A673 (cell line): ENCODE measurements around the gene ZBTB8B. TPM values are rescaled to one million over a fixed set of nuclear protein-coding genes. Genes with fewer than 3 reads are reported as not detected.

Experiments used
- BruUV-seq: library from RNA; stranded (reverse); fragments of 400-500 nt; replicated peaks from 2 replicates; lab custom pipeline; 2021; lab: Mats Ljungman, UMichigan
- CTCF ChIA-PET: fragments of 300-600 bp; sonication (Branson Sonifier 250); formaldehyde crosslinking; loops from one replicate; lab custom pipeline; 2022; ENCODE audit warnings: antibody characterized with exemption; lab: Charles Lee
- POLR2A ChIA-PET: fragments of 300-600 bp; sonication (Branson Sonifier 250); formaldehyde crosslinking; loops from one replicate; lab custom pipeline; 2022; ENCODE audit warnings: antibody characterized with exemption; ENCODE audit not compliant: low non-redundant PET; lab: Charles Lee
- DNase-seq: peaks from one replicate; pipeline ENCODE4 v3.0.0-alpha.2; 2015; ENCODE audit warnings: low spot score
- H3K27ac ChIP-seq: fragments of 200-600 bp; sonication (generic); 2 replicates; pipeline ENCODE4 v1.5.1; 2016; ENCODE audit warnings: mixed run types, low read depth, mild to moderate bottlenecking, mixed read lengths, antibody characterized with exemption, low read length; ENCODE audit not compliant: poor library complexity, severe bottlenecking
- H3K27me3 ChIP-seq: fragments of 200-600 bp; sonication (generic); replicated peaks from 2 replicates; pipeline ENCODE4 v1.6.1; 2017; ENCODE audit warnings: mixed run types, low read depth, mild to moderate bottlenecking, mixed read lengths, antibody characterized with exemption, low read length; ENCODE audit not compliant: insufficient read depth, poor library complexity
- H3K36me3 ChIP-seq: fragments of 200-600 bp; sonication (generic); 2 replicates; pipeline ENCODE4 v1.6.1; 2016; ENCODE audit warnings: mixed run types, mild to moderate bottlenecking, mixed read lengths, antibody characterized with exemption, low read length; ENCODE audit not compliant: insufficient read depth, poor library complexity, severe bottlenecking
- H3K4me1 ChIP-seq: fragments of 200-600 bp; sonication (generic); 2 replicates; pipeline ENCODE4 v1.6.1; 2017; ENCODE audit warnings: mixed run types, mild to moderate bottlenecking, mixed read lengths, antibody characterized with exemption, low read length; ENCODE audit not compliant: insufficient read depth, poor library complexity, severe bottlenecking
- H3K4me3 ChIP-seq: fragments of 200-600 bp; sonication (generic); 2 replicates; pipeline ENCODE4 v1.5.1; 2016; ENCODE audit warnings: low read depth, mixed run types, mild to moderate bottlenecking, mixed read lengths, low read length; ENCODE audit not compliant: poor library complexity, severe bottlenecking
- H3K9me3 ChIP-seq: fragments of 200-600 bp; sonication (generic); 2 replicates; pipeline ENCODE4 v1.6.1; 2016; ENCODE audit warnings: mixed run types, low read depth, mild to moderate bottlenecking, mixed read lengths, antibody characterized with exemption, low read length; ENCODE audit not compliant: poor library complexity, severe bottlenecking
- CTCF ChIP-seq: fragments of 300-800, 200-600 bp; sonication (generic); conservative IDR thresholded peaks from 2 replicates; pipeline ENCODE4 v1.5.1; 2017; ENCODE audit warnings: low read depth, mild to moderate bottlenecking, antibody characterized with exemption, low read length, moderate library complexity, mixed read lengths
- EZH2 ChIP-seq: fragments of 200-600 bp; sonication (generic); IDR thresholded peaks from 2 replicates; pipeline ENCODE4 v1.6.1; 2017; ENCODE audit warnings: borderline replicate concordance, low read depth, mild to moderate bottlenecking, mixed read lengths, antibody characterized with exemption, low read length; ENCODE audit not compliant: poor library complexity, severe bottlenecking
- intact Hi-C: fragments of 100-400 bp; cut with micrococcal nuclease; formaldehyde crosslinking; loops from one replicate; pipeline ENCODE4 v1.10.0; 2022; ENCODE audit not compliant: unreplicated experiment
- total RNA-seq: library from RNA; stranded (reverse); gene quantifications from 2 replicates; pipeline ENCODE4 v1.2.3, GENCODE V29; 2021

Gene ZBTB8B
- total RNA-seq, 1 experiment from 2014 or later: 0.06 TPM

DNA sequence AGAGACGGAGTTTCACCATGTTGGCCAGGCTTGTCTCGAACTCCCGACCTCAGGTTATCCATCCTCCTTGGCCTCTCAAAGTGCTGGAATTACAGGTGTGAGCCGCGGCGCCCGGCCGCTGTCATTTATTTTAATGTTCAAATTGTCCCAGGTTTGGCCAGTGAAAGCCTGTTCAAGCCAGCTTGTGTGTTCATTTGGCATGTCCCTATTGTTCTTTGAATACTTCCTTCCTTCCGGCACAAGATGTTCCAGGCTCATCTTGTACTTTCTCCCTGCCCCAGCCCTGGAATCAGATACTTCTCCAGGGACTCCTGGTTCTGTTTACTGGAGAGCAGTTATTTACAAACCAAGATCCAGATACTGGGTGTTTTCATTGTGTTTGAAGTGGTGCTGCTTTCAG lies 37.0 kb downstream of the ZBTB8B start:
- intact Hi-C loops: no loop called here
- Histone ChIP-seq H3K36me3 (no peaks in the 10 kb centered on the region), H3K4me1 (no peaks in the 10 kb centered on the region), H3K4me3 (no peak overlapping the region), H3K9me3 (no peaks in the 10 kb centered on the region), H3K27me3 (no peaks in the 10 kb centered on the region), H3K27ac (no peak overlapping the region)
- no TSS peak for BruUV-seq
- ChIA-PET POLR2A (no interaction called here), CTCF (interaction anchor here (0.6 kb wide), 3 partner anchors 136 to 217 kb away, joined by 4 to 14 read pairs (median 9); no protein-coding TSS in a partner anchor)
- DNase-seq: no peak
- TF ChIP-seq EZH2 (no peak), CTCF (no peak)

DNA sequence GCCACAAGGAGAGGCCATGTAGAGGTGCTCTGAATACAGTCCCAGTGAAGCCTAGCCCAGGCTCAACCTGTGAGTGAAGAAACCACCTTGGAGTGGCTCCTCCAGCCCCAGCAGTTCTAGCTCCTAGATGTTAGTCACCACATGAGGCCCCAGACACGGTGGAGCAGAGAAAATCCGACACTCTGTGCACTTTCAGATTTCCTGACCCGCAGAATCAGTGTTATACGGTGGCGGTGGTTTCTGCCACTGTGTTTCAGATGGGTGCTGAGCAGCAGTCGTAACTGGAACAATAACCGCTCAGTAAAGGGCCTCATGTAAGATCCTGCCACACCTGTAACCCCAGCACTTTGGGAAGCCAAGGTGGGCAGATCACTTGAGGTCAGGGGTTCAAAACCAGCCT lies 38.3 kb downstream of the ZBTB8B start:
- ChIA-PET CTCF (interaction anchor here (0.6 kb wide), 1 partner anchor 18 kb away, joined by 4 read pairs; no protein-coding TSS in a partner anchor), POLR2A (no interaction called here)
- intact Hi-C loops: no loop called here

DNA sequence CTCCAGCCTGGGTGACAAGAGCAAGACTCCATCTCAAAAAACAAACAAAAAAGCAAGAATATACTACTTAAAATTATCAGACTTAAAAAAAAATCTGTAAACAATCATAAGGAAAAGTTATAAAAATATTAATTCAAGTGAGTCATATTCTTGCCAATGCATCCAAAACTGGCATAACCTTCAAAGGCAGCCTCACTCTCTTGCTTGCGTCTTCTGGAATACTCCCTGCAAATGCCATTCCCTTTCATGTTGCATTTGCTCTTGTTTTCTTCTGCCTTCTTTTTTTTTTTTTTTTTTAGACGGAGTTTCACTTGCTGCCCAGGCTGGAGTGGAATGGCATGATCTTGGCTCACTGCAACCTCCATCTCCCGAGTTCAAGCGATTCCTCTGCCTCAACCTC lies 42.1 kb downstream of the ZBTB8B start:
- no TSS peak for BruUV-seq
- TF ChIP-seq CTCF: no peak
- no peaks in the 10 kb centered on the region for H3K9me3 ChIP-seq
- no peak for DNase-seq
- intact Hi-C loops: no loop called here
- H3K4me3 ChIP-seq: no peak overlapping the region
- H3K27ac ChIP-seq: no peak overlapping the region
- CTCF ChIA-PET: no interaction called here
- no peaks in the 10 kb centered on the region for H3K27me3 ChIP-seq
- POLR2A ChIA-PET: interaction anchor here (0.6 kb wide), 1 partner anchor 15 kb away, joined by 4 read pairs; no protein-coding TSS in a partner anchor
- H3K4me1 ChIP-seq: no peaks in the 10 kb centered on the region
- H3K36me3 ChIP-seq: no peaks in the 10 kb centered on the region

More for the DNA sequence above, 38.3 kb downstream of the ZBTB8B start:
- Histone ChIP-seq H3K4me1 (no peaks in the 10 kb centered on the region), H3K9me3 (no peaks in the 10 kb centered on the region), H3K27me3 (no peaks in the 10 kb centered on the region), H3K36me3 (no peaks in the 10 kb centered on the region), H3K27ac (no peak overlapping the region), H3K4me3 (no peak overlapping the region)
- TF ChIP-seq EZH2 (no peak), CTCF (no peak)
- BruUV-seq: no TSS peak
- no peak for DNase-seq
